ENCODE results near the gene SGCG.

The SGCG gene

GRCh38 chr13:23344931-23345595 is 164.3 kb downstream of the SGCG start:
- no peak for DNase-seq

GRCh38 chr13:23347601-23348000 is 166.8 kb downstream of the SGCG start:
- no peak for DNase-seq

GRCh38 chr13:23348262-23349127 is 167.7 kb downstream of the SGCG start:
- no peak for DNase-seq

GRCh38 chr13:23349161-23349897 is 168.6 kb downstream of the SGCG start:
- DNase-seq = no peak

- DNase-seq = no peak
Observed at GRCh38 chr13:23350009-23350408, 169.2 kb downstream of the SGCG start.

GRCh38 chr13:23352161-23352560 is 171.4 kb downstream of the SGCG start:
- DNase-seq = no peak

- DNase-seq = no peak
Observed at GRCh38 chr13:23354520-23354919, 173.7 kb downstream of the SGCG start.

GRCh38 chr13:23356368-23356767 is 175.6 kb downstream of the SGCG start:
- DNase-seq = no peak

- DNase-seq = no peak
Observed at GRCh38 chr13:23357349-23357748, 176.6 kb downstream of the SGCG start.

- DNase-seq = no peak
Observed at GRCh38 chr13:23359882-23360281, 179.1 kb downstream of the SGCG start.

GRCh38 chr13:23365652-23366051 is 184.9 kb downstream of the SGCG start:
- DNase-seq = no peak

- DNase-seq = no peak
Observed at GRCh38 chr13:23367907-23368306, 187.1 kb downstream of the SGCG start.

- DNase-seq = no peak
Observed at GRCh38 chr13:23372264-23372906, 191.6 kb downstream of the SGCG start.

All from NK-92 treated with Interleukin-12 subunit alpha and Interleukin-12 subunit beta, amount 100 ng/mL, for 24 hours (cell line).